Hepatocyte (in vitro differentiated cells): ENCODE data around the gene ETV5. TPM values are rescaled to one million over a fixed set of nuclear protein-coding genes. Genes with fewer than 3 reads are reported as not detected.

Experiments
- DNase-seq: peaks from one replicate; pipeline ENCODE4 v3.0.0-alpha.2; 2016; ENCODE audit warnings: low spot score
- H2AFZ ChIP-seq: fragments of 200-600 bp; sonication (generic); 2 replicates; pipeline ENCODE4 v1.6.0; 2016; ENCODE audit warnings: antibody characterized with exemption, mild to moderate bottlenecking
- H3K27ac ChIP-seq: fragments of 200-600 bp; sonication (generic); 2 replicates; pipeline ENCODE4 v1.5.1; 2016; ENCODE audit warnings: mild to moderate bottlenecking
- H3K27me3 ChIP-seq: fragments of 200-600 bp; sonication (generic); 2 replicates; pipeline ENCODE4 v1.6.1; 2016
- H3K36me3 ChIP-seq: fragments of 200-600 bp; sonication (generic); replicated peaks from 2 replicates; pipeline ENCODE4 v1.5.1; 2016; ENCODE audit warnings: low read depth; ENCODE audit not compliant: insufficient read depth
- H3K4me1 ChIP-seq: fragments of 200-600 bp; sonication (generic); 2 replicates; pipeline ENCODE4 v1.5.1; 2016; ENCODE audit warnings: mild to moderate bottlenecking, moderate library complexity; ENCODE audit not compliant: insufficient read depth
- H3K4me2 ChIP-seq: fragments of 200-600 bp; sonication (generic); 2 replicates; pipeline ENCODE4 v1.6.0; 2016
- H3K4me3 ChIP-seq: fragments of 200-600 bp; sonication (generic); 2 replicates; pipeline ENCODE4 v1.5.1; 2016; ENCODE audit warnings: mild to moderate bottlenecking
- H3K79me2 ChIP-seq: fragments of 200-600 bp; sonication (generic); 2 replicates; pipeline ENCODE4 v1.6.0; 2017; ENCODE audit warnings: mild to moderate bottlenecking
- H3K9me2 ChIP-seq: fragments of 200-600 bp; sonication (generic); replicated peaks from 2 replicates; pipeline ENCODE4 v1.6.0; 2017; ENCODE audit warnings: mild to moderate bottlenecking; ENCODE audit not compliant: insufficient read depth
- H3K9me3 ChIP-seq: fragments of 200-600 bp; sonication (generic); 2 replicates; pipeline ENCODE4 v1.5.1; 2016; ENCODE audit warnings: low read depth, mild to moderate bottlenecking
- H4K20me1 ChIP-seq: fragments of 200-600 bp; sonication (generic); 2 replicates; pipeline ENCODE4 v1.6.0; 2016; ENCODE audit warnings: mild to moderate bottlenecking; ENCODE audit not compliant: insufficient read depth, poor library complexity, severe bottlenecking
- EZH2 ChIP-seq: fragments of 200-600 bp; sonication (generic); IDR thresholded peaks from 2 replicates; pipeline ENCODE4 v1.6.1; 2016; ENCODE audit warnings: antibody characterized with exemption, mild to moderate bottlenecking, borderline replicate concordance
- EZH2phosphoT487 ChIP-seq: fragments of 200-600 bp; sonication (generic); IDR thresholded peaks from one replicate; pipeline ENCODE4 v1.6.1; 2018; ENCODE audit warnings: antibody characterized with exemption, mild to moderate bottlenecking, low read depth, moderate library complexity; ENCODE audit not compliant: unreplicated experiment, severe bottlenecking
- WGBS: methylation state at CpG from one replicate; pipeline ENCODE4 v1.1.6; 2016; ENCODE audit warnings: low lambda C conversion rate; ENCODE audit errors: missing lambda C conversion rate; 5-methylcytosine and 5-hydroxymethylcytosine counted together
- polyA plus RNA-seq: library from polyadenylated mRNA; unstranded; fragments of >200 nt; fragmentation: Nextera tagmentation; extraction: Ambion mirVana; gene quantifications from 2 replicates; pipeline ENCODE4 v1.2.1, GENCODE V29; 2016
- total RNA-seq: library from RNA; depleted of rRNA; stranded (reverse); fragments of >200 nt; gene quantifications from 2 replicates; pipeline ENCODE4 v1.2.3, GENCODE V29; 2014
- TF ChIP-seq, protein P1 (sequence below): fragments of 200-600 bp; sonication (generic); IDR thresholded peaks from 2 replicates; pipeline ENCODE4 v1.5.1; 2016; ENCODE audit warnings: antibody characterized with exemption, mild to moderate bottlenecking; ENCODE audit not compliant: poor library complexity

The ETV5 gene
- total and polyA plus RNA-seq, 2 experiments from 2014 or later: 12.2 to 15.0 TPM

GRCh38 chr3:186077466-186077865 is 31.4 kb downstream of the ETV5 start:
- DNase-seq: no peak
- H2AFZ ChIP-seq: no peak overlapping the region
- no peak overlapping the region for H3K27ac ChIP-seq
- no peaks in the 10 kb centered on the region for H3K9me2 ChIP-seq
- no peak overlapping the region for H3K4me2 ChIP-seq
- no peaks in the 10 kb centered on the region for H3K4me1 ChIP-seq
- H3K4me3 ChIP-seq: no peak overlapping the region
- no peaks in the 10 kb centered on the region for H3K9me3 ChIP-seq
- H3K79me2 ChIP-seq: no peaks in the 10 kb centered on the region
- H3K36me3 ChIP-seq: no peaks in the 10 kb centered on the region
- WGBS: 95% methylated on average over 6 of the region's 6 CpGs
- no peaks in the 10 kb centered on the region for H4K20me1 ChIP-seq
- TF ChIP-seq EZH2 (no peak), EZH2phosphoT487 (no peak)
- TF ChIP-seq, protein P1, sequence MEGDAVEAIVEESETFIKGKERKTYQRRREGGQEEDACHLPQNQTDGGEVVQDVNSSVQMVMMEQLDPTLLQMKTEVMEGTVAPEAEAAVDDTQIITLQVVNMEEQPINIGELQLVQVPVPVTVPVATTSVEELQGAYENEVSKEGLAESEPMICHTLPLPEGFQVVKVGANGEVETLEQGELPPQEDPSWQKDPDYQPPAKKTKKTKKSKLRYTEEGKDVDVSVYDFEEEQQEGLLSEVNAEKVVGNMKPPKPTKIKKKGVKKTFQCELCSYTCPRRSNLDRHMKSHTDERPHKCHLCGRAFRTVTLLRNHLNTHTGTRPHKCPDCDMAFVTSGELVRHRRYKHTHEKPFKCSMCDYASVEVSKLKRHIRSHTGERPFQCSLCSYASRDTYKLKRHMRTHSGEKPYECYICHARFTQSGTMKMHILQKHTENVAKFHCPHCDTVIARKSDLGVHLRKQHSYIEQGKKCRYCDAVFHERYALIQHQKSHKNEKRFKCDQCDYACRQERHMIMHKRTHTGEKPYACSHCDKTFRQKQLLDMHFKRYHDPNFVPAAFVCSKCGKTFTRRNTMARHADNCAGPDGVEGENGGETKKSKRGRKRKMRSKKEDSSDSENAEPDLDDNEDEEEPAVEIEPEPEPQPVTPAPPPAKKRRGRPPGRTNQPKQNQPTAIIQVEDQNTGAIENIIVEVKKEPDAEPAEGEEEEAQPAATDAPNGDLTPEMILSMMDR: no peak
- H3K27me3 ChIP-seq: no peaks in the 10 kb centered on the region

- Histone ChIP-seq H3K9me3 (no peaks in the 10 kb centered on the region), H4K20me1 (no peaks in the 10 kb centered on the region), H3K79me2 (no peaks in the 10 kb centered on the region), H3K4me1 (no peaks in the 10 kb centered on the region), H3K9me2 (no peaks in the 10 kb centered on the region), H3K27ac (no peak overlapping the region), H3K4me2 (no peak overlapping the region), H3K4me3 (no peak overlapping the region), H3K36me3 (no peaks in the 10 kb centered on the region), H3K27me3 (no peaks in the 10 kb centered on the region), H2AFZ (no peak overlapping the region)
- TF ChIP-seq, protein P1: no peak
- no peak for TF ChIP-seq EZH2
- TF ChIP-seq EZH2phosphoT487: no peak
- 91% methylated on average over 4 of the region's 4 CpGs for WGBS
- no peak for DNase-seq
Observed at GRCh38 chr3:186075931-186076567, 32.8 kb downstream of the ETV5 start.

DNA sequence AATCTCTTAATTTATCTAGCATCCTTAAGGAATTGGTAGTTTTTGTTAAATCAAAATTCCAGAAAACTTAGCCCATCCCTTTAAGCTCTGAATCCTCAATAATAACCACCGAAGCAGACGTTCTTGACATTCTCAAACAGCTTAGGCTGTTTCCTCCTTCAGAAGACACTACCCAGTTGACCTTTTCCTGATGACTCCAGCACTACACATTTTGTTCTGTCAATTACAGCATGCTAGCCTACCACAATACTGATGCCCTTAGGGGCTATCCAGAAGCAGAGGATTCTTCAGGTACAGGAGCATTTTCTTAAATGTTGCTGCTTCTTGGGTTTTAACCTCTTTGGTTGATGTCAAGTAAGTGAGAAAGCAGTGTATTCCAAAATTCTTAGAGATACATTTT is 33.4 kb downstream of the ETV5 start:
- H3K36me3 ChIP-seq: no peaks in the 10 kb centered on the region
- 55% methylated on average over 2 of the region's 2 CpGs for WGBS
- H3K4me2 ChIP-seq: no peak overlapping the region
- no peaks in the 10 kb centered on the region for H4K20me1 ChIP-seq
- H3K79me2 ChIP-seq: no peaks in the 10 kb centered on the region
- TF ChIP-seq EZH2phosphoT487 (no peak), EZH2 (no peak)
- TF ChIP-seq, protein P1: no peak
- no peak overlapping the region for H3K4me3 ChIP-seq
- H3K4me1 ChIP-seq: peaks cover 4% of the 10 kb centered on the region
- no peak overlapping the region for H3K27ac ChIP-seq
- H3K27me3 ChIP-seq: no peaks in the 10 kb centered on the region
- no peak for DNase-seq
- H2AFZ ChIP-seq: no peak overlapping the region
- no peaks in the 10 kb centered on the region for H3K9me3 ChIP-seq
- H3K9me2 ChIP-seq: no peaks in the 10 kb centered on the region
